ENCODE results near the gene CRYGN.

Gene CRYGN, protein sequence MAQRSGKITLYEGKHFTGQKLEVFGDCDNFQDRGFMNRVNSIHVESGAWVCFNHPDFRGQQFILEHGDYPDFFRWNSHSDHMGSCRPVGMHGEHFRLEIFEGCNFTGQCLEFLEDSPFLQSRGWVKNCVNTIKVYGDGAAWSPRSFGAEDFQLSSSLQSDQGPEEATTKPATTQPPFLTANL

GRCh38 chr7:151439855-151440798 is at the start of gene CRYGN:
Gene CRYGN, minus strand, starts transcription at chr7:151440141. Its CDS starts 224 bp downstream, at chr7:151439917.
- no peak for DNase-seq

DNA sequence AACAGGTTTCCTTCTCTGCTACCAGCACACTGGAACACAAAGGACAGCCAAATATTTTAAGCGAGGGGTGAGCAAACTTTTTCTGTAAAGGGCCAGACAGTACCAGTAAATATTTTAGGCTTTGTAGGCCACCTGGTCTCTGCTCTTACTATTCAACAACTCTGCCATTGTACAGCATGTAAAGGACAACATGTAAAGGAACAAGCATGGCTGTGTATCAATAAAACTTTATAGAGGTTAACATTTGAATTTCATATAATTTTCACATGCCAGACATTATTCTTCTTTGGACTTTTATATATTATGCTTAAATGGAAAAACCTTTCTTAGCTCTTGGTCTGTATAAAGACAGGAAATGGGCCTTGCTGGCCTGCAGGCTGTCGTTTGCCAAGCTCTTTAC is 49.6 kb upstream of the CRYGN start:
- DNase-seq = no peak

GRCh38 chr7:151488096-151488495 is 48.2 kb upstream of the CRYGN start:
- DNase-seq = no peak

GRCh38 chr7:151487228-151487627 is 47.3 kb upstream of the CRYGN start:
- no peak for DNase-seq

DNA sequence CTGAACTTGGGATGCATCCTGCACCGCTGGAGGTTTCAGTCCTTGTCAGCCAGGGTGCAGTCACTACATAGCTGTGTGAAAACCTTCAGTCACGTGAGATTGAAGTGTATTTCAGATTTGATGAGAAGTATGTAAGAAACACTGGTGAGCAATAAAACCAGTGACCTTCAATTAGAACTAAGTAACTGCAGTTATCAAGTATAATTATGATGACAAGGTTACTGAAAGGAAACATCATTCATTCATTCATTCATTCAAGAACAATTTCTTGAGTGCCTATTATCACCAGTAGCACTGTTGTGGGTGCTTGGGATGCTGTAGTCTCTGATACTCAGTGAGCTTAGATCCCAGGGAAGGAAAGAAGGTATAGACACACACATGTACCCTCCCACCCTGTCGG is 46.1 kb upstream of the CRYGN start:
- DNase-seq = no peak

DNA sequence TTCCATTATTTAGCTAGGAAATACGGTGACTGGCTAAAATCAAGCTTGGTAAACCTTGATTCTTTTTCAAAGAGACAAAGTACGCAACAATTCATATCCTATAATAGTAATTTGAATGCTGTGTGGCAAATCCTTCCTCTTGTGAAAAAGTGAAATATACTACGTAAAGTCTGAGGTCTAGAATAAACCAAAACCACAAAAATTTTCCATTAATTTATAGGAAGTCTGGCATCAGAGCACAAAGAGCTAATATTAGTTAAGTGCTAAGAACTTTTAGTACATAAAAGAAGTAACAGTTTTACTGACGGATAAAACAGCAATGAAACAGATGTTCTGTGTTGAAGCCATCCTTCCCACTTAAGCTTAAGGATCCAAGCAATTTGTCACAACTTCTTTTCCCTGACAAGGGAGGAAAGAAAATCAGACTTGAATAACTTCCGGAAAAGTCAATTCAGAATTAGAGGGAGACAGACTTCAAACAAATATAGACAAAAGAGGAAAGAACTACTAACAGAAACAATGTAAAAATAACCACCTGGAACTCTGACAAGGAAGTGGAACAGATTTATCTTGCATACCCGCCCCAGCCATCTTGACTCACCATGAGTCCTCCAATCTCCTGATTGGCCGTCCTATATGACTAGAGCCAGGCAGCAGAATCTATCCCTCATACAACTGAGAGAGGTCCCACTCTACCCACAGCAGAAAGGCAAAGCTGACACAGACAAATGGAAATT is 45.2 kb upstream of the CRYGN start:
- peak; percentile 75 for DNase-seq

GRCh38 chr7:151483711-151483983 is 43.7 kb upstream of the CRYGN start:
- no peak for DNase-seq

- DNase-seq = no peak
Observed at GRCh38 chr7:151482883-151483710, 43.2 kb upstream of the CRYGN start.

DNA sequence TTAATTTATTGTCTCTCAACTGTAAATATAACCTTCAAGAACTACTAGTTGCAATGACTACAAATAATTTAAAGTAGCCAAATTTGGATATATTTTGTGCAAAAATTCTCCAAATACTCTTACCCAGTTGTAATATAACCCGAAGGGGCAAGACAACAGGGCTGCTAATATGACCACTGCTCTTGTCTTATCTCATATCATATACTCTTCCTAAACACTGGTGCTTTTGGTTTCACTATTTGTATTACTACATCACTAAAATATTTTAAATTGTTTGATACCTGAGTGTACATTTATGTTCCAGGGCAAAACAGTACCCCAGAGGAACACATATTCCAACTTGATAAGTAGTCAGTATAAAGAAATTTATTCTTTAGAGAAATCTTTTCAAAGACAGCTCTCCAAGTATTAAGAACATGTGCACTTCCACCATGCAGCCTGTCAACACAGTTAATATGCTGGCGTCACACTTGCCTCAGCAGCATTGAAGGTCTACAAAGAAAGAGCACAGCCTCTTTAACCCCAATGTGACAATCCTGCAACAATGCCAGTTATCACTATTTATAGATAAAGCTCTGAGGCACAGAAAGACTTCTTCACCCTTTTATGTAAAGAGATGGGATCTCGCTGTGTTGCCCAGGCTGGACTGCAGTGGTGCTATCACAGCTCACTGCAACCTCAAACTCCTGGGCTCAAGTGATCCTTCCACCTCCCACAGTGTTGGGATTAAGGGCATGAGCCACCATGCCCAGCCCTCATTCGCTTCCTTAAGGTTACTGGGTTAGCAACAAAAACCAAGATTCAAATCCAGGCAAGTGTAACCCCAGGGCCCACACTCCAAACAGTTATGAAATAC is 41.9 kb upstream of the CRYGN start:
- DNase-seq = no peak

DNA sequence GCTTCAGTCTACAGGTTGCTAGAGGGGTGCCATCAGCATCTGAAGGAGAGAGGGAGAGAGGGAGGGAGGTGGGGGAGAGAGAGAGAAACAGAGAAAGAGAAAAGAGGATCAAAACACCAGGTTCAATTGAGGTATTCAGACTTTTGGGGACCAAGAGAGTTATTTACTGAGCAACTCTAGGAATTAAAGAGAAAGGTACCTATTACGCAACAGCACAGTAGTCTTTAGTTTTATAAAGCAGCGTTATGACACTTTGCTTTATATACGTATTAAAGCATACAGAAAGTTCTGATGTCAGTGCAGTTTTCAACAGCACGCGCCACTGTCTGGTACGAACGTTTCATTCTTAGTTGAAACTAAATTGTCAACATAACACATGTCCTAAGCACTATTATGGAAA is 37.9 kb upstream of the CRYGN start:
- DNase-seq = no peak

DNA sequence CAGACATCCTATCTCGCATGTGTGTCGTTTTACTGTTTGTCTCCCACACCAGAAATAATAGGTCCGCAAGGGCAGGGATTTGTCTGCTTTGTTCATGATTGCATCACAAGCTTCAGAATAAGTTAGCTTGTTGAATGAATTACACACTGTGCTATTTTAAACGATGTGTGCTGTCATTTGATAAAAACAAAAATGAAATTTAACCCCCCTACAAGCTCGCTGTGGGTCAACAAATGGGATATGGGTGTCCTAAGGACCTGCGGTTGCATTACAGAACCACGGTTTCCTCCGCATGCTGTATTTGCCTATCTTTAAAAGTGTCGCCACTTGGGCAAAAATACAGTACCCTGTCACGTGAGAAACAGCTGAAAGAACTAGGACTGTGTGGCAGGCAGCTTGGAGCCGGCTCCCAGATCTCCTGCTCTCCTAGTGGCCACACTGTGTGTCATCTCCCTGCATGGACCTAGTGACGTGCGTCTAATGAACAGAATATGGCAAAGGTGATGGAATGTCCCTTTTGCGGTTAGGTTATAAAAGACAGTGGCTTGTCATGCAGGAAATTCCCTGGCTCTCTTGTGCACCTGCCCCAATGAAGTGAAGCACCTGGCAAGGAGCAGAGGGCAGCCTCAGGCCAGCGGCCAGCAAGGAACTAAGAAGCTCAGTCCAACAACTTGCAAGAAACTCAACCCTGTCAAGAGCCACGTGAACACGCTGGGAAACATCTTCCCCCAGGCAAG is 32.9 kb upstream of the CRYGN start:
- no peak for DNase-seq

DNA sequence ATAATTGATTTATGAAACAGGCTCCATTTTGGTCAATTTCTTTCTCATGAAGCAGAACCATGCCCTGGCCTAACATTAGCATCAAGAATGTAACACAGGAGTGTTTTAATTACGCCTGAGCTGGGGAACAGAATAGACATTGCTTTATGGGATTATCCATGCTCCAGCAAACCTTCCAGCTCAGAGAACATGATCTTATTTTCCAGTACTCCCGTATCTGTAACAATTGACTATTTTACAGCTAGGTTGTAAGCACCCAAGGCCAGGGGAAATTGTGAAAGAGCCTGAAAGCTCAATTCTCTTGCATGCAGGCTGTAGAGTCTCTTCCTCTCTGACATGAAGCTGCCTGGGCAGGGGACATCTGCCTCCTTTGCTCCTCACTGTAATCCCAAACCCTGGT is 30.8 kb upstream of the CRYGN start:
- DNase-seq = no peak

DNA sequence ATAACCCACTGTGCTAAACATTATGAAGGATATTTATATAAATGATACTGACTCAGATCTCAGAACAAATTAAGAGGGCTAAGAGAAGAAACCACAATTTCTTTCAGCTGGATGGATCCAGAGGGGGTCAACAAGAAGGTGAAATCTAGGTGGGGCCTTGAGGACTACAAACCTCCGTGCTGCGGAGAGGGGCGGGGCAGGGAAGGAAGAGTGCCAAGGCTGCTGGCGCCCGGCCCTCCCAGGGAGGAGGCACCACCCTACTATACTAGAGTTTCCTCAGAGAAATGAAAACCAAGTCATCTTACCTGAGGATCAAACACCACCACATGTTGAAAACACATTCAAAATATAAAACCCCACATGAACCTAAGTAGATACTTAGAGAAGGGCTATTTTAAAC is 29.3 kb upstream of the CRYGN start:
- no peak for DNase-seq

- no peak for DNase-seq
Observed at GRCh38 chr7:151468217-151469018, 28.5 kb upstream of the CRYGN start.

DNA sequence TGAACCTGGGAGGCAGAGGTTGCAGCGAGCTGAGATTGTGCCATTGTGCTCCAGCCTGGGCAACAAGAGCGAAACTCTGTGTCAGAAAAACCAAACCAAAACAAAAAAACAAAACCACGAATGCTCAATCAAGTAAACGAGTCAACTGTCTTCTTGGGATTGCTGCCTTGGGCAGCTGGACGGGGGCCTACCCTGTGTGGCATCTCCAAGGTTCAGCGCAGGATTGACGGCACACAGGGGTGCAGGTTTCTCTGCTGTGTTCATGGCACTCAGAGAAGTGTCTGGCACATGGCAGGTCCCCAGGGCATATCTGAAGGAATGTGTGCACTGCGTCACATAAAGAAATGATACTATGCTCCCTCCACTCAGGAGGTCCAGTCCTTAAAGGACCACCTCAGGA is 25.2 kb upstream of the CRYGN start:
- DNase-seq = no peak

DNA sequence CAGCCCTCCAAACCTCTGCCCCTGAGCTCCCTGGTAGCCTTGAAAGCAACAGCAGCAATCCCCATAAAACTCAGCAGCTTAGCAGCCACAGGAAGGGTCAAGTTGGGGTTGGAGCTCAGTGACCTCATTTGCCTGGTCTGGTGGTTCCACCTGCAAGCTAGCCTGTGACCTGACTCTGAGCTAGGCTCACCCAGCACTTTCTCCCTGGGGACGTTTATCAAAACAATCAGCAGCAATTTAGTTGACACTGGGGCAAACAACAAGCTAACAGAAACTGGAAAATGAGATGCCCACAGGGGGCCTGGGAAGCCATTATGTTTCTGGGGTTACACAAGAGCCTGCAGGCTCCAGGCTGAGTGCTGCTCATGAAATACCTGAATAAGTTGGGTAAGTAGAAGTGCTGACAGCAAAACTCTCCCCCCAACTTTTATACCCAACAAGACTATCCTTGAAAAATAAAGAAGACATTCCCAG is 22.4 kb upstream of the CRYGN start:
- DNase-seq = no peak

DNA sequence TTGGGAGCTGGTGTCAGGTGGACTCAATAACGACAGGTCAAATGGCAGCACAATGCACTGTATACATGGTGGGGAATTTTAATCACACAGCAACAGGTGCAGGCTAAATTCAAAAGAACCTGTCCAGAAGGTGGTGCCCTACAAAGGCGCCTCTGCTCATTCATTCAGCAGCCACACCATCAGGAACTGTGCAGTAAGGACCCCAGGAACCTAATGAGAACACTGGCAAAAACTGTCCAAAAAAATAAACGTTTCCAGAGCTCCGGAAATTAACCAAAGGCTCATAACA is 21.9 kb upstream of the CRYGN start:
- no peak for DNase-seq

DNA sequence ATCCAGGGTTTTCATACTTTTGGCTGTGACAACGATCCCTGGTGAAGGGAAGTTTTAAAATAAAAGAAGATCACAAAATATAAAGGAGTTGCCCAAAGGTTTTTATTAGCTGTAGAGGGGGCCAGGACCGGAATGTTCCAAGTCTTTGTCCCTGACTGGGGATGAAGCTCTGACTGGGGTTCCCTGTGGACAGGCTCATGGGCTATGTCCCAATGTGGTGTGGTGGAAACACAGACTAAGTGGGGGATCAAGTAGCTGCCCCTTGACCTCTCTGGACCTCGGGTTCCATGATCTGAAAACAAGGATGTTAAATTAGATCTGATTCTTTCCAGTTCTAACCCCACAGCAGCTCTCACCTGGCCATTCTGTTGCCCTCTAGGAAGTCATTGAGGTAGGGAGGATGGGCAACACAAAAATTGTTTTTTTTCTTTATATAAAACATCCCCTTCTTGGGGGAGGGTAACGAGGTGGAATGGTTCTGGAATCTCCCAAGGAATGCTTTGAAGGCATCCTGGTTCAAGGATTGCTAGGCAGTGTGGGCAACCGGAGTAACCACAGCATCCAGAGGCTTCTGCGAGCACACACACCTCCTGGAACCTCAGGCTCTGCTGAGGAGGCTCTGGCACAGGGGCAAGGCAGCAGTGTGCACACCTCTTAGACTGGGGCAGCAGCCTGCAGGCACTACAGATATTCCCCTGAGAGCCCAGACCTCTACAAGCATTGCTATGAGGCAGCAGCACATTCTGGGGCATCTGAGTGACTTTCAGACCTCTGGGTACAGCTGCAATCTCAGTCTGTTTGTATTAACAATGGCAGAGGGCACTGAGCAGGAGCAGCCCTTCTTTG is 21.4 kb upstream of the CRYGN start:
- no peak for DNase-seq

DNA sequence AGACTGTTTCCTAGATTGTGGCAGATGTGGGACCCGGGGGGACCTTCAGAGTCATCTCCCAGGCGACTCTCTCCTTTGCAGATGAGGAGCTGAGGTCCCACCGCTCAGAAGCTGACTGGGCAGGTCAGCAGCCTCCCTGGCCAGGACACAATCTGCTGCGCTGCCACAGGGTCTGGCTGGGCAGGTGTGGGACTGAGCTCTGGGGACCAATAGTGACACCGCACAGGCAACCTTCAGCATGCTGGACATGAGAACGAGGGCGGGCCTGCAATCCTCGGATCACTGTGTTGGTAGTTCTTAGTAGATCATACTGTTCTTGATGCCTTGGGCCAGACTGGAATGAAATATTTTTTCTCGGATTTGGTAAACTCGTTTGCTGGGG is 20.5 kb upstream of the CRYGN start:
- DNase-seq = no peak

All from fibroblast of skin of right quadriceps (primary cell).